ENCODE data around the gene HSDL2. TPM values are rescaled to one million over a fixed set of nuclear protein-coding genes. Genes with fewer than 3 reads are reported as not detected.
A peak's percentile ranks its signal among the peaks of the same experiment; 100 is the strongest.

HSDL2 gene
- polyA plus RNA-seq, 1 experiment = 47.0 TPM

GRCh38 chr9:112379177-112380101 lies 469 bp upstream of the HSDL2 start:
- Histone ChIP-seq H3K27me3 (ENCODE audit: control insufficient read depth, insufficient read depth, low read length) (no peaks in the 10 kb centered on the region), H3K27ac (ENCODE audit: low read depth, low read length) (peak overlapping the region; percentile 97), H3K4me3 (ENCODE audit: low read depth, low read length) (peak overlapping the region; percentile 91), H3K9me3 (ENCODE audit: control insufficient read depth, insufficient read depth, low read length) (no peaks in the 10 kb centered on the region)
- ChIA-PET POLR2A (interaction anchor here (0.6 to 2.3 kb wide), 12 partner anchors 46 to 748 kb away, joined by 3 to 15 read pairs (median 4); partner anchors contain the start of genes DNAJC25, INIP and PTBP3), CTCF (interaction anchor here (0.5 to 2.0 kb wide), 10 partner anchors 17 to 781 kb away, joined by 3 to 17 read pairs (median 5); partner anchors contain the start of gene INIP)
- DNase-seq (ENCODE audit: low read depth, low spot score) = peak; percentile 95
- TF ChIP-seq CTCF (IDR thresholded peaks at IDR 0.05; ENCODE audit: low read depth, low read length) = no peak

- H3K4me3 ChIP-seq (ENCODE audit: low read depth, low read length) = peak overlapping the region; percentile 89
- TF ChIP-seq CTCF (IDR thresholded peaks at IDR 0.05; ENCODE audit: low read depth, low read length) = no peak
- DNase-seq (ENCODE audit: low read depth, low spot score) = no peak
- ChIA-PET CTCF (interaction anchor here (1.0 to 1.9 kb wide), 3 partner anchors 283 to 337 kb away, joined by 4 to 17 read pairs (median 7); partner anchors contain the start of gene INIP), POLR2A (interaction anchor here (0.6 kb wide), 1 partner anchor 432 kb away, joined by 3 read pairs; no protein-coding TSS in a partner anchor)
- H3K27me3 ChIP-seq (ENCODE audit: control insufficient read depth, insufficient read depth, low read length) = no peaks in the 10 kb centered on the region
- no peak overlapping the region for H3K27ac ChIP-seq (ENCODE audit: low read depth, low read length)
- no peaks in the 10 kb centered on the region for H3K9me3 ChIP-seq (ENCODE audit: control insufficient read depth, insufficient read depth, low read length)
Observed at GRCh38 chr9:112380825-112381221, 915 bp downstream of the HSDL2 start.

- H3K27ac ChIP-seq (ENCODE audit: low read depth, low read length) = no peak overlapping the region
- ChIA-PET POLR2A (no interaction called here), CTCF (no interaction called here)
- no peaks in the 10 kb centered on the region for H3K9me3 ChIP-seq (ENCODE audit: control insufficient read depth, insufficient read depth, low read length)
- TF ChIP-seq CTCF (IDR thresholded peaks at IDR 0.05; ENCODE audit: low read depth, low read length) = no peak
- H3K27me3 ChIP-seq (ENCODE audit: control insufficient read depth, insufficient read depth, low read length) = no peaks in the 10 kb centered on the region
- H3K4me3 ChIP-seq (ENCODE audit: low read depth, low read length) = no peak overlapping the region
- DNase-seq (ENCODE audit: low read depth, low spot score) = no peak
Observed at GRCh38 chr9:112382066-112382465, 2.2 kb downstream of the HSDL2 start.

DNA sequence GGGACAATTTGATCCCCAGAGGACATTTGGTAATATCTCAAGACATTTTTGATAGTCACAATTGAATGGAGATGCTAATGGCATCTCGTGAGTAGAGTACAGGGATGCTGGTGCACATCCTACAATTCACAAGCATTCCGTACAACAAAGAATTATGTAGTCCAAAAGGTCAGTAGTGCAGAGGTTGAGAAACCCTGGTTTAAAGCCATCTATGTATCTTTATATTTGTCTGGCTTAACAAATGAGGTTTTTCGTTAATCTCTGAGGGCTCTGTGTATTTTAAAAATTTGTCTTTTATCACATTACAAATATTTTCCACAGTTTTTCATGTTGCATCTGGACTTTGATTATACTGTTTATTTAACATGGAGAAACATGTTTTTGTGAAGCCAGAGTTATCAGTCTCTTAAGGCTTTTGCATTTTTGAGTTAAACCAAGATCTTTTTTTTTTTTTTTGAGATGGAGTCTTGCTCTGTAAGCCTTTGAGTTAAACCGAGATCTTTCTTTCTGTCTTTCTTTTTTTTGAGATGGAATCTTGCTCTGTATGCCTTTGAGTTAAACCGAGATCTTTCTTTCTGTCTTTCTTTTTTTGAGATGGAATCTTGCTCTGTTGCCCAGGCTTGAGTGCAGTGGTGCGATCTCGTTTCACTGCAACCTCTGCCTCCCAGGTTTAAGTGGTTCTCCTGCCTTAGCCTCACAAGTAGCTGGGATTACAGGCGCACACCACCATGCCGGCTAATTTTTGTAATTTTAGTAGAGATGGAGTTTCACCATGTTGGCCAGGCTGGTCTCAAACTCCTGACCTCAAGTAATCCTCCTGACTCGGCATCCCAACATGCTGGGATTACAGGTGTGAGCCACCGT lies 2.8 kb downstream of the HSDL2 start:
- CTCF ChIA-PET = no interaction called here
- TF ChIP-seq CTCF (IDR thresholded peaks at IDR 0.05; ENCODE audit: low read depth, low read length) = no peak
- Histone ChIP-seq H3K27me3 (ENCODE audit: control insufficient read depth, insufficient read depth, low read length) (no peaks in the 10 kb centered on the region), H3K9me3 (ENCODE audit: control insufficient read depth, insufficient read depth, low read length) (no peaks in the 10 kb centered on the region), H3K4me3 (ENCODE audit: low read depth, low read length) (no peak overlapping the region), H3K27ac (ENCODE audit: low read depth, low read length) (no peak overlapping the region)
- no peak for DNase-seq (ENCODE audit: low read depth, low spot score)
- POLR2A ChIA-PET = no interaction called here

Data from AG04450 (cell line).